ENCODE results near the gene IL11. TPM values are rescaled to one million over a fixed set of nuclear protein-coding genes. Genes with fewer than 3 reads are reported as not detected.

Gene IL11
- total and polyA plus RNA-seq, 2 of the 13 experiments (the other 11 are each of a cell fraction or from before 2014, with no cell fraction given), result 2.5 to 2.9 TPM

DNA sequence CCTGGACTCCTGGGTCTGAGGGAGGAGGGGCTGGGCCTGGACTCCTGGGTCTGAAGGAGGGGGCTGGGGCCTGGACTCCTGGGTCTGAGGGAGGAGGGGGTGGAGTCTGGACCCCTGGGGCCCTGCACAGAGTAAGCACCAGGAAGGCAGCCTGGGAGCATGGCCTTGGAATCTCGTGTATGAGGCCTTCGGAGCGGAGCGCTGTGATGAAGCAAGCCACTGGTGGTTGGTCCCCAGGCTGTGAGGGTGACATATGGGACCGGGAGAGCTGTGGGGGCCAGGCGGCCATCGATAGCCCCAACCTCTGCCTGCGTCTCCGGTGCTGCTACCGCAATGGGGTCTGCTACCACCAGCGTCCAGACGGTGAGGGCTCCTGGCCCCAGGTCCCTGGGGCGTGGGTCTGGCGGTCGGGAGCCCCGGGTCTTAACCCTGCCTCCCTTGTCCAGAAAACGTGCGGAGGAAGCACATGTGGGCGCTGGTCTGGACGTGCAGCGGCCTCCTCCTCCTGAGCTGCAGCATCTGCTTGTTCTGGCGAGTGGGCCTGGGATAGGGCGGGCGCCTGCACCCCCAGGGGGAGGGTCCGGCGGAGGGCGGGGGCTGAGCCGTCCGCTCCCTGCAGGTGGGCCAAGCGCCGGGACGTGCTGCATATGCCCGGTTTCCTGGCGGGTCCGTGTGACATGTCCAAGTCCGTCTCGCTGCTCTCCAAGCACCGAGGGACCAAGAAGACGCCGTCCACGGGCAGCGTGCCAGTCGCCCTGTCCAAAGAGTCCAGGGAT, 7.3 kb upstream of the IL11 start (continued):
- TF ChIP-seq, protein P1, sequence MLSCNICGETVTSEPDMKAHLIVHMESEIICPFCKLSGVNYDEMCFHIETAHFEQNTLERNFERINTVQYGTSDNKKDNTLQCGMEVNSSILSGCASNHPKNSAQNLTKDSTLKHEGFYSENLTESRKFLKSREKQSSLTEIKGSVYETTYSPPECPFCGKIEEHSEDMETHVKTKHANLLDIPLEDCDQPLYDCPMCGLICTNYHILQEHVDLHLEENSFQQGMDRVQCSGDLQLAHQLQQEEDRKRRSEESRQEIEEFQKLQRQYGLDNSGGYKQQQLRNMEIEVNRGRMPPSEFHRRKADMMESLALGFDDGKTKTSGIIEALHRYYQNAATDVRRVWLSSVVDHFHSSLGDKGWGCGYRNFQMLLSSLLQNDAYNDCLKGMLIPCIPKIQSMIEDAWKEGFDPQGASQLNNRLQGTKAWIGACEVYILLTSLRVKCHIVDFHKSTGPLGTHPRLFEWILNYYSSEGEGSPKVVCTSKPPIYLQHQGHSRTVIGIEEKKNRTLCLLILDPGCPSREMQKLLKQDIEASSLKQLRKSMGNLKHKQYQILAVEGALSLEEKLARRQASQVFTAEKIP (CRISPR knock-in tag; IDR thresholded peaks at IDR 0.05; ENCODE audit: borderline replicate concordance), result no peak
- TF ChIP-seq, protein P2, sequence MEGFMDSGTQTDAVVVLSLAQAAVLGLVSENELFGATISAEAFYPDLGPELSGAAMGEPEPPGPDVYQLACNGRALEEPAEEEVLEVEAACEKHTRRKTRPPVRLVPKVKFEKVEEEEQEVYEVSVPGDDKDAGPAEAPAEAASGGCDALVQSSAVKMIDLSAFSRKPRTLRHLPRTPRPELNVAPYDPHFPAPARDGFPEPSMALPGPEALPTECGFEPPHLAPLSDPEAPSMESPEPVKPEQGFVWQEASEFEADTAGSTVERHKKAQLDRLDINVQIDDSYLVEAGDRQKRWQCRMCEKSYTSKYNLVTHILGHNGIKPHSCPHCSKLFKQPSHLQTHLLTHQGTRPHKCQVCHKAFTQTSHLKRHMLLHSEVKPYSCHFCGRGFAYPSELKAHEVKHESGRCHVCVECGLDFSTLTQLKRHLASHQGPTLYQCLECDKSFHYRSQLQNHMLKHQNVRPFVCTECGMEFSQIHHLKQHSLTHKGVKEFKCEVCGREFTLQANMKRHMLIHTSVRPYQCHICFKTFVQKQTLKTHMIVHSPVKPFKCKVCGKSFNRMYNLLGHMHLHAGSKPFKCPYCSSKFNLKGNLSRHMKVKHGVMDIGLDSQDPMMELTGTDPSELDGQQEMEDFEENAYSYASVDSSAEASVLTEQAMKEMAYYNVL (CRISPR knock-in tag; IDR thresholded peaks at IDR 0.05; ENCODE audit: borderline replicate concordance), result no peak
- TF ChIP-seq, protein P3, sequence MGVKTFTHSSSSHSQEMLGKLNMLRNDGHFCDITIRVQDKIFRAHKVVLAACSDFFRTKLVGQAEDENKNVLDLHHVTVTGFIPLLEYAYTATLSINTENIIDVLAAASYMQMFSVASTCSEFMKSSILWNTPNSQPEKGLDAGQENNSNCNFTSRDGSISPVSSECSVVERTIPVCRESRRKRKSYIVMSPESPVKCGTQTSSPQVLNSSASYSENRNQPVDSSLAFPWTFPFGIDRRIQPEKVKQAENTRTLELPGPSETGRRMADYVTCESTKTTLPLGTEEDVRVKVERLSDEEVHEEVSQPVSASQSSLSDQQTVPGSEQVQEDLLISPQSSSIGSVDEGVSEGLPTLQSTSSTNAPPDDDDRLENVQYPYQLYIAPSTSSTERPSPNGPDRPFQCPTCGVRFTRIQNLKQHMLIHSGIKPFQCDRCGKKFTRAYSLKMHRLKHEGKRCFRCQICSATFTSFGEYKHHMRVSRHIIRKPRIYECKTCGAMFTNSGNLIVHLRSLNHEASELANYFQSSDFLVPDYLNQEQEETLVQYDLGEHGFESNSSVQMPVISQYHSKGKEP (CRISPR knock-in tag; IDR thresholded peaks at IDR 0.05), result no peak
- no peak for TF ChIP-seq ZNF713 (CRISPR knock-in tag; IDR thresholded peaks at IDR 0.05)
- peak; percentile 56; the same call in 1 of the 2 replicates for TF ChIP-seq KDM2A (CRISPR knock-in tag; IDR thresholded peaks at IDR 0.05; ENCODE audit: borderline replicate concordance, low read depth)
- no peak for TF ChIP-seq NR2C2 (CRISPR knock-in tag; IDR thresholded peaks at IDR 0.05; ENCODE audit: borderline replicate concordance)
- TF ChIP-seq, protein P4, sequence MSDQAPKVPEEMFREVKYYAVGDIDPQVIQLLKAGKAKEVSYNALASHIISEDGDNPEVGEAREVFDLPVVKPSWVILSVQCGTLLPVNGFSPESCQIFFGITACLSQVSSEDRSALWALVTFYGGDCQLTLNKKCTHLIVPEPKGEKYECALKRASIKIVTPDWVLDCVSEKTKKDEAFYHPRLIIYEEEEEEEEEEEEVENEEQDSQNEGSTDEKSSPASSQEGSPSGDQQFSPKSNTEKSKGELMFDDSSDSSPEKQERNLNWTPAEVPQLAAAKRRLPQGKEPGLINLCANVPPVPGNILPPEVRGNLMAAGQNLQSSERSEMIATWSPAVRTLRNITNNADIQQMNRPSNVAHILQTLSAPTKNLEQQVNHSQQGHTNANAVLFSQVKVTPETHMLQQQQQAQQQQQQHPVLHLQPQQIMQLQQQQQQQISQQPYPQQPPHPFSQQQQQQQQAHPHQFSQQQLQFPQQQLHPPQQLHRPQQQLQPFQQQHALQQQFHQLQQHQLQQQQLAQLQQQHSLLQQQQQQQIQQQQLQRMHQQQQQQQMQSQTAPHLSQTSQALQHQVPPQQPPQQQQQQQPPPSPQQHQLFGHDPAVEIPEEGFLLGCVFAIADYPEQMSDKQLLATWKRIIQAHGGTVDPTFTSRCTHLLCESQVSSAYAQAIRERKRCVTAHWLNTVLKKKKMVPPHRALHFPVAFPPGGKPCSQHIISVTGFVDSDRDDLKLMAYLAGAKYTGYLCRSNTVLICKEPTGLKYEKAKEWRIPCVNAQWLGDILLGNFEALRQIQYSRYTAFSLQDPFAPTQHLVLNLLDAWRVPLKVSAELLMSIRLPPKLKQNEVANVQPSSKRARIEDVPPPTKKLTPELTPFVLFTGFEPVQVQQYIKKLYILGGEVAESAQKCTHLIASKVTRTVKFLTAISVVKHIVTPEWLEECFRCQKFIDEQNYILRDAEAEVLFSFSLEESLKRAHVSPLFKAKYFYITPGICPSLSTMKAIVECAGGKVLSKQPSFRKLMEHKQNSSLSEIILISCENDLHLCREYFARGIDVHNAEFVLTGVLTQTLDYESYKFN (CRISPR knock-in tag; conservative IDR thresholded peaks at IDR 0.05), result peak; percentile 53
- TF ChIP-seq, protein P5, sequence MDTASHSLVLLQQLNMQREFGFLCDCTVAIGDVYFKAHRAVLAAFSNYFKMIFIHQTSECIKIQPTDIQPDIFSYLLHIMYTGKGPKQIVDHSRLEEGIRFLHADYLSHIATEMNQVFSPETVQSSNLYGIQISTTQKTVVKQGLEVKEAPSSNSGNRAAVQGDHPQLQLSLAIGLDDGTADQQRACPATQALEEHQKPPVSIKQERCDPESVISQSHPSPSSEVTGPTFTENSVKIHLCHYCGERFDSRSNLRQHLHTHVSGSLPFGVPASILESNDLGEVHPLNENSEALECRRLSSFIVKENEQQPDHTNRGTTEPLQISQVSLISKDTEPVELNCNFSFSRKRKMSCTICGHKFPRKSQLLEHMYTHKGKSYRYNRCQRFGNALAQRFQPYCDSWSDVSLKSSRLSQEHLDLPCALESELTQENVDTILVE (CRISPR knock-in tag; IDR thresholded peaks at IDR 0.05), result no peak
- TF ChIP-seq, protein P6, sequence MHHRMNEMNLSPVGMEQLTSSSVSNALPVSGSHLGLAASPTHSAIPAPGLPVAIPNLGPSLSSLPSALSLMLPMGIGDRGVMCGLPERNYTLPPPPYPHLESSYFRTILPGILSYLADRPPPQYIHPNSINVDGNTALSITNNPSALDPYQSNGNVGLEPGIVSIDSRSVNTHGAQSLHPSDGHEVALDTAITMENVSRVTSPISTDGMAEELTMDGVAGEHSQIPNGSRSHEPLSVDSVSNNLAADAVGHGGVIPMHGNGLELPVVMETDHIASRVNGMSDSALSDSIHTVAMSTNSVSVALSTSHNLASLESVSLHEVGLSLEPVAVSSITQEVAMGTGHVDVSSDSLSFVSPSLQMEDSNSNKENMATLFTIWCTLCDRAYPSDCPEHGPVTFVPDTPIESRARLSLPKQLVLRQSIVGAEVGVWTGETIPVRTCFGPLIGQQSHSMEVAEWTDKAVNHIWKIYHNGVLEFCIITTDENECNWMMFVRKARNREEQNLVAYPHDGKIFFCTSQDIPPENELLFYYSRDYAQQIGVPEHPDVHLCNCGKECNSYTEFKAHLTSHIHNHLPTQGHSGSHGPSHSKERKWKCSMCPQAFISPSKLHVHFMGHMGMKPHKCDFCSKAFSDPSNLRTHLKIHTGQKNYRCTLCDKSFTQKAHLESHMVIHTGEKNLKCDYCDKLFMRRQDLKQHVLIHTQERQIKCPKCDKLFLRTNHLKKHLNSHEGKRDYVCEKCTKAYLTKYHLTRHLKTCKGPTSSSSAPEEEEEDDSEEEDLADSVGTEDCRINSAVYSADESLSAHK (CRISPR knock-in tag; IDR thresholded peaks at IDR 0.05; ENCODE audit: borderline replicate concordance), result no peak
- TF ChIP-seq NR2F1 (CRISPR knock-in tag; IDR thresholded peaks at IDR 0.05), result no peak
- TF ChIP-seq, protein P7, sequence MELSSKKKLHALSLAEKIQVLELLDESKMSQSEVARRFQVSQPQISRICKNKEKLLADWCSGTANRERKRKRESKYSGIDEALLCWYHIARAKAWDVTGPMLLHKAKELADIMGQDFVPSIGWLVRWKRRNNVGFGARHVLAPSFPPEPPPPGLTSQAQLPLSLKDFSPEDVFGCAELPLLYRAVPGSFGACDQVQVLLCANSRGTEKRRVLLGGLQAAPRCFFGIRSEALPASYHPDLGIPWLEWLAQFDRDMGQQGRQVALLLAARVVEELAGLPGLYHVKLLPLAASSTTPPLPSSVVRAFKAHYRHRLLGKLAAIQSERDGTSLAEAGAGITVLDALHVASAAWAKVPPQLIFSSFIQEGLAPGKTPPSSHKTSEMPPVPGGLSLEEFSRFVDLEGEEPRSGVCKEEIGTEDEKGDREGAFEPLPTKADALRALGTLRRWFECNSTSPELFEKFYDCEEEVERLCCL (CRISPR knock-in tag; IDR thresholded peaks at IDR 0.05; ENCODE audit: borderline replicate concordance), result no peak
- TF ChIP-seq RFX5 (IDR thresholded peaks at IDR 0.05; ENCODE audit: low read depth, low read length), result no peak
